ENCODE results near the gene WDR74. TPM values are rescaled to one million over a fixed set of nuclear protein-coding genes. Genes with fewer than 3 reads are reported as not detected.
A peak's percentile ranks its signal among the peaks of the same experiment; 100 is the strongest.

WDR74 gene
- total and polyA plus RNA-seq, 8 donors, result 18.4 to 59.5 (median 30.7) TPM

DNA sequence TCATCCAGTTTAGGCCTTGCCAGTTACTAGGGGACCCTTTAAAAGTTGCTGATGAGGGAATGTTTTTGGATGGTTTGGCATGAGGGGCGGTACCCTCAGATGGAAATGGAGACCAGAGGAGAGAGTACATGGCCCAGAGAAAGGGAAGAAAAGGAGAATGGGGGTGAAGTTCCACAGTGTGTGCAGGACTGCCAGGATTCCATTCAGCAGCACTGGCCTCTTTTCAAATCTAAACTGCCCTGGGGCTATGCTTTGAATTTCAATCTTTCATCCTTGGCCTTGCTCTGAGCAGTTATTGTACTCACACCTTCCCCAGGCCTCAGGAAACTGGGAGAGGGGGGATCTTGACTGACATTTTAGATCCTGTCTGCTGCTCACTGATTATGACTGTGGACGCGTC is 44.3 kb upstream of the WDR74 start:
- DNase-seq (no peak), FAIRE-seq (no peak), ATAC-seq (no peak)
- no peaks in the 10 kb centered on the region for H3K9me3 ChIP-seq
- TF ChIP-seq, protein P1, sequence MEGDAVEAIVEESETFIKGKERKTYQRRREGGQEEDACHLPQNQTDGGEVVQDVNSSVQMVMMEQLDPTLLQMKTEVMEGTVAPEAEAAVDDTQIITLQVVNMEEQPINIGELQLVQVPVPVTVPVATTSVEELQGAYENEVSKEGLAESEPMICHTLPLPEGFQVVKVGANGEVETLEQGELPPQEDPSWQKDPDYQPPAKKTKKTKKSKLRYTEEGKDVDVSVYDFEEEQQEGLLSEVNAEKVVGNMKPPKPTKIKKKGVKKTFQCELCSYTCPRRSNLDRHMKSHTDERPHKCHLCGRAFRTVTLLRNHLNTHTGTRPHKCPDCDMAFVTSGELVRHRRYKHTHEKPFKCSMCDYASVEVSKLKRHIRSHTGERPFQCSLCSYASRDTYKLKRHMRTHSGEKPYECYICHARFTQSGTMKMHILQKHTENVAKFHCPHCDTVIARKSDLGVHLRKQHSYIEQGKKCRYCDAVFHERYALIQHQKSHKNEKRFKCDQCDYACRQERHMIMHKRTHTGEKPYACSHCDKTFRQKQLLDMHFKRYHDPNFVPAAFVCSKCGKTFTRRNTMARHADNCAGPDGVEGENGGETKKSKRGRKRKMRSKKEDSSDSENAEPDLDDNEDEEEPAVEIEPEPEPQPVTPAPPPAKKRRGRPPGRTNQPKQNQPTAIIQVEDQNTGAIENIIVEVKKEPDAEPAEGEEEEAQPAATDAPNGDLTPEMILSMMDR (IDR thresholded peaks at IDR 0.05), result no peak
- WGBS, 2 donors, result 74 to 83% methylated on average over 3 of the region's 3 CpGs
- peaks cover 4 to 62% (median 50%) of the 10 kb centered on the region in 3 donors for H3K36me3 ChIP-seq
- intact Hi-C loops (cut with DNase I), result no loop called here
- no peak overlapping the region for H3K27ac ChIP-seq
- H3K4me1 ChIP-seq, result peaks cover 31 to 39% (median 34%) of the 10 kb centered on the region in 3 donors
- H3K4me3 ChIP-seq, result peak overlapping the region in 2 of 4 donors; percentile 80 to 92
- H3K27me3 ChIP-seq, result no peaks in the 10 kb centered on the region

DNA sequence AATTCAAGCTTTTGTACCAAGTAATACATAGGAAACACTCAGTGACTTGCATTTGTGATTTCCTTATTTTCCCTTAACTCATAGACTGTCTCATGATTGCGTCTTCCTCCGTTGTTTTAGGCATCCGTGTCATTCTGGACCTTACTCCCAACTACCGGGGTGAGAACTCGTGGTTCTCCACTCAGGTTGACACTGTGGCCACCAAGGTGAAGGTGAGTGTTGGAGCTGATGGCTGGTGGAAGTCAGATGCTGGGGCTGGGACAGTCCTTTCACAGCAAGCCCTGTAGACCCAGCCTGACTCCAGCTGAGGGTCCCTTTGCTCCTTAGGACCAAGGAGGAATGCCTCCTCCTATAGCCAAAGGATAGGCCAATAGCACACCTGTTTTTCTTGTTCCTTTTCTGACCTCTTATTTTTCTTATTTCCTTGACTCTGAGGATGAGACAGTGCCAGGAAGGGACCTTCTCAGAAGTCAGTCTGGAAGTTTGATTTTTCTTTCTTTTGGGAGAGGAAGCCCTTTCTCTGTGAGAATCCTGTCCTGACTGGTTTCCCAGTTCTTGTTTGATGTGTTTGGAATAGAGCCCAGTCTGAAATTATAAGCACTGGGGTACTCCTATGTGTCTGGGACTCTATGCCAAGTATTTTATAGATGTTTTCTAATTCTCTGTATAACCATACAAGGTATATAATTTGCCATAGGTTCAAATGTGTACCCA is 43.6 kb upstream of the WDR74 start:
- Histone ChIP-seq H3K36me3 (peaks cover 3 to 55% (median 43%) of the 10 kb centered on the region in 3 donors), H3K27ac (peak overlapping the region in 2 of 4 donors; percentile 99), H3K4me3 (peak overlapping the region in 3 of 4 donors; percentile 80 to 92 (median 90)), H3K4me1 (peaks cover 31 to 39% (median 37%) of the 10 kb centered on the region in 3 donors), H3K27me3 (no peaks in the 10 kb centered on the region), H3K9me3 (no peaks in the 10 kb centered on the region)
- no peak for DNase-seq
- no peak for FAIRE-seq
- no peak for ATAC-seq
- intact Hi-C loops (cut with DNase I), result no loop called here
- TF ChIP-seq, protein P1 (IDR thresholded peaks at IDR 0.05), result no peak
- WGBS, 2 donors, result 43 to 45% methylated on average over 5 of the region's 5 CpGs

DNA sequence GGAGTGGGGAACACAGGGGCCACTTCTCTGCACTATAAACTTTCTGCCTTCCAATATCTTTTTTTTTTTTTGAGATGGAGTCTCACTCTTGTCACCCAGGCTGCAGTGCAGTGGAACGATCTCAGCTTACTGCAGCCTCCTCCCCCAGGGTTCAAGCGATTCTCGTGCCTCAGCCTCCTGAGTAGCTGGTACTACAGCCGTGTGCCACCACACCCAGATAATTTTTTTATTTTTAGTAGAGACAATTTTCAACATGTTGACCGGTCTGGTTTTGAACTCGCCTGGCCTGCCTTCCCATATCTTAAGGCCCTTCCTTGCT is 43.0 kb upstream of the WDR74 start:
- 24 to 29% methylated on average over 6 of the region's 6 CpGs for WGBS, 2 donors
- Histone ChIP-seq H3K36me3 (peaks cover 0 to 50% (median 38%) of the 10 kb centered on the region in 3 donors), H3K27ac (peak overlapping the region in 3 of 4 donors; percentile 99), H3K9me3 (no peaks in the 10 kb centered on the region), H3K4me1 (peaks cover 31 to 43% (median 43%) of the 10 kb centered on the region in 3 donors), H3K4me3 (peak overlapping the region in 3 of 4 donors; percentile 80 to 92 (median 90)), H3K27me3 (no peaks in the 10 kb centered on the region)
- intact Hi-C loops (cut with DNase I), result no loop called here
- FAIRE-seq, result no peak
- TF ChIP-seq, protein P1 (IDR thresholded peaks at IDR 0.05), result no peak
- ATAC-seq, result no peak
- DNase-seq, result no peak

DNA sequence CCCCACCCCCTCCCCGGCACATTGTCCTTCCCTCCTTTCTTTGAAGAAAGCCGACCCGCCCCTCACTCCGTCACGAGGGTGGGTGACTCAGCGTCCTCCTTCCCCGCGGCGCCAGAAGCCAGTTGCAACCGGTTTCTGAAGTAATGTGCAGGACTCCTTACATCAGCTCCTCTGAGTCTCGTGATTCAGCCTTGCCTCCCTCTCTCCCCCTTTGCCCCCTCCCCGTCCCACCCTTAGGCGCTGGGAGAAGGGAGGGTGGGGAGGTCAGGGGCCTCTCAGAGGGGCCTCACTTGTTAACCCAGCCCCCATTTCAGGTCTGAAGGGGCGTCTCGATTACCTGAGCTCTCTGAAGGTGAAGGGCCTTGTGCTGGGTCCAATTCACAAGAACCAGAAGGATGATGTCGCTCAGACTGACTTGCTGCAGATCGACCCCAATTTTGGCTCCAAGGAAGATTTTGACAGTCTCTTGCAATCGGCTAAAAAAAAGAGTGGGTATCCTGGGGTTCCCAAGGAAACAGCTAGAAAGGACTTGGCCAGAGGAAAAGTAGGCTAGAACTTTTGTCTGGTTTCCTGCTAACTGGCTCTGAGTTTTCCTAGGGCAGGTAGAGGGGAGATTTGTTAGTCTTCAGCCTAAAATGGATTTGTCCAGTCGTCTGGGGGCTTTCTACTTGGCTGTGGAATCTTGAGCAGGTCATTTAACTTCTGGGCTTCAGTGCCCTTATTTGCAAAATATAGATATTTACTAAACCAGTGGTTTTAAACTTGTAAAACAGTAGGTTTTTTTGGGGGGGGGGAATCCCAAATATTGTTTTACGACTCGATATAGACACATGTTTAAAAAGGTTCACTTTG is 42.4 kb upstream of the WDR74 start:
- FAIRE-seq (no peak), ATAC-seq (peak; percentile 69 to 81 (median 75)), DNase-seq (peak; percentile 90 to 96 (median 94))
- Histone ChIP-seq H3K36me3 (peaks cover 0 to 44% (median 32%) of the 10 kb centered on the region in 3 donors), H3K4me1 (peaks cover 31 to 49% (median 49%) of the 10 kb centered on the region in 3 donors), H3K27me3 (no peaks in the 10 kb centered on the region), H3K27ac (peak overlapping the region; percentile 99), H3K4me3 (peak overlapping the region; percentile 80 to 92 (median 88)), H3K9me3 (no peaks in the 10 kb centered on the region)
- WGBS, 2 donors, result 3% methylated on average over 19 to 21 of the region's 21 CpGs
- intact Hi-C loops (cut with DNase I), result no loop called here
- TF ChIP-seq, protein P1 (IDR thresholded peaks at IDR 0.05), result no peak

All from pancreas (tissue), 10 donors.